Mucosa of descending colon (tissue), 3 donors: ENCODE measurements around the gene TAMALIN. TPM values are rescaled to one million over a fixed set of nuclear protein-coding genes. Genes with fewer than 3 reads are reported as not detected.

ENCODE experiments used
- ATAC-seq: fragments of 200-7000 bp; cut with Tn5 transposase; one replicate; pipeline ENCODE4 v1.9.1; 2020; ENCODE audit warnings: mild to moderate bottlenecking, moderate library complexity
- DNase-seq, 3 donors: peaks; one replicate each; pipeline ENCODE4 v3.0.0-alpha.2; 2020
- H3K36me3 ChIP-seq: fragments of 200-600 bp; one replicate; pipeline ENCODE4 v1.8.0; 2021; ENCODE audit warnings: low read depth, mild to moderate bottlenecking
- H3K4me1 ChIP-seq: fragments of 200-600 bp; one replicate; pipeline ENCODE4 v1.8.0; 2021; ENCODE audit warnings: low read depth, mild to moderate bottlenecking
- H3K4me3 ChIP-seq: fragments of 200-600 bp; one replicate; pipeline ENCODE4 v1.8.0; 2021; ENCODE audit warnings: mild to moderate bottlenecking
- H3K9me3 ChIP-seq: fragments of 200-600 bp; one replicate; pipeline ENCODE4 v1.8.0; 2021; ENCODE audit warnings: mild to moderate bottlenecking
- intact Hi-C, 2 donors: fragments of 100-400 bp; cut with DNase I in 1 of 2; cut with micrococcal nuclease in 1 of 2; formaldehyde crosslinking; loops; one replicate each; pipeline versions ENCODE4 v1.11.0 to v1.11.1; 2022; cut with DNase I, micrococcal nuclease
- total RNA-seq, 3 donors: library from RNA; stranded (reverse); fragmentation: NEBNext Ultra II Directional in 2 of 3; extraction: Animal tissue kit (Norgen Biotek cat#: 25700) in 2 of 3; gene quantifications; one replicate each; pipeline versions ENCODE4 v1.2.1 to v1.2.4, GENCODE V29; 2021 to 2023
- TF ChIP-seq, protein P1 (sequence below): fragments of 200-600 bp; IDR thresholded peaks from one replicate; pipeline ENCODE4 v1.8.0; 2022; ENCODE audit warnings: antibody characterized with exemption, mild to moderate bottlenecking
- donor health status: DM: no; HTN: no; CAD: no; lungs with moderate emphysema.
- donor health status: DM: no; HTN: no; CAD: no.
- donor health status: DM: no; HTN: yes; CAD: no.

The TAMALIN gene
- total RNA-seq, 3 donors from 2014 or later: 9.4 to 19.6 (median 13.8) TPM

DNA sequence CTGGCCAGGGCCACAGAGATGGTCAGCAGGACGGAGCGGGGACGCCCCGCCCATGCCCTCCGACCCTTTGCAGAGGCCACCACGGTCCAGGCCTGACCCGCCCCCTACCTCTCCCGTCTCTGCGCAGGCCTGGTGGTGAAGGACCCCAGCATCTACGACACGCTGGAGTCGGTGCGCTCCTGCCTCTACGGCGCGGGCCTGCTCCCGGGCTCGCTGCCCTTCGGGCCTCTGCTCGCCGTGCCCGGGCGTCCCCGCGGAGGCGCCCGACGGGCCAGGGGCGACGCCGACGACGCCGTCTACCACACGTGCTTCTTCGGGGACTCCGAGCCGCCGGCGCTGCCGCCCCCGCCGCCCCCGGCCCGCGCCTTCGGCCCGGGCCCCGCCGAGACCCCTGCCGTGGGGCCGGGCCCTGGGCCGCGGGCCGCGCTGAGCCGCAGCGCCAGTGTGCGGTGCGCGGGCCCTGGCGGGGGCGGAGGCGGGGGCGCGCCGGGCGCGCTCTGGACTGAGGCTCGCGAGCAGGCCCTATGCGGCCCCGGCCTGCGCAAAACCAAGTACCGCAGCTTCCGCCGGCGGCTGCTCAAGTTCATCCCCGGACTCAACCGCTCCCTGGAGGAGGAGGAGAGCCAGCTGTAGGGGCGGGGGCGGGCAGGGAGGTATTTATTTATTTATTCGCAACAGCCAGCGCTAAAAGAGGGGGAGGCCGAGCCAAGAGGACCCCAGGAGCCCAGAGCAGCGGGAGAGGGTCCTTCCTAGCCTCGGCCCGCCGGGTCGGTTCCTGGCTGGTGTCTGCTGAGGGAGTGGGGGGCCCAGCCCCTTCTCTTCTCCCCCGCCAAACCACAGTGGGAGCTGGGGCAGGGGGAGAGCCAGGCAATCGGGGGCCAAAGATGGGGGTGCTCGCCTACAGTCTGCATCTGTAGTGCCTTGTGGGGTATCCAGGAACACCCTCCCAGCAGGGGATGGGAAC lies 8.1 kb downstream of the TAMALIN start:
- TF ChIP-seq, protein P1, sequence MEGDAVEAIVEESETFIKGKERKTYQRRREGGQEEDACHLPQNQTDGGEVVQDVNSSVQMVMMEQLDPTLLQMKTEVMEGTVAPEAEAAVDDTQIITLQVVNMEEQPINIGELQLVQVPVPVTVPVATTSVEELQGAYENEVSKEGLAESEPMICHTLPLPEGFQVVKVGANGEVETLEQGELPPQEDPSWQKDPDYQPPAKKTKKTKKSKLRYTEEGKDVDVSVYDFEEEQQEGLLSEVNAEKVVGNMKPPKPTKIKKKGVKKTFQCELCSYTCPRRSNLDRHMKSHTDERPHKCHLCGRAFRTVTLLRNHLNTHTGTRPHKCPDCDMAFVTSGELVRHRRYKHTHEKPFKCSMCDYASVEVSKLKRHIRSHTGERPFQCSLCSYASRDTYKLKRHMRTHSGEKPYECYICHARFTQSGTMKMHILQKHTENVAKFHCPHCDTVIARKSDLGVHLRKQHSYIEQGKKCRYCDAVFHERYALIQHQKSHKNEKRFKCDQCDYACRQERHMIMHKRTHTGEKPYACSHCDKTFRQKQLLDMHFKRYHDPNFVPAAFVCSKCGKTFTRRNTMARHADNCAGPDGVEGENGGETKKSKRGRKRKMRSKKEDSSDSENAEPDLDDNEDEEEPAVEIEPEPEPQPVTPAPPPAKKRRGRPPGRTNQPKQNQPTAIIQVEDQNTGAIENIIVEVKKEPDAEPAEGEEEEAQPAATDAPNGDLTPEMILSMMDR: no peak
- H3K4me3 ChIP-seq: no peak overlapping the region
- no peaks in the 10 kb centered on the region for H3K9me3 ChIP-seq
- peak in 1 of 3 donors; percentile 31 for DNase-seq
- intact Hi-C loops: no loop called here
- peak; percentile 15 for ATAC-seq
- no peaks in the 10 kb centered on the region for H3K4me1 ChIP-seq
- no peaks in the 10 kb centered on the region for H3K36me3 ChIP-seq

DNA sequence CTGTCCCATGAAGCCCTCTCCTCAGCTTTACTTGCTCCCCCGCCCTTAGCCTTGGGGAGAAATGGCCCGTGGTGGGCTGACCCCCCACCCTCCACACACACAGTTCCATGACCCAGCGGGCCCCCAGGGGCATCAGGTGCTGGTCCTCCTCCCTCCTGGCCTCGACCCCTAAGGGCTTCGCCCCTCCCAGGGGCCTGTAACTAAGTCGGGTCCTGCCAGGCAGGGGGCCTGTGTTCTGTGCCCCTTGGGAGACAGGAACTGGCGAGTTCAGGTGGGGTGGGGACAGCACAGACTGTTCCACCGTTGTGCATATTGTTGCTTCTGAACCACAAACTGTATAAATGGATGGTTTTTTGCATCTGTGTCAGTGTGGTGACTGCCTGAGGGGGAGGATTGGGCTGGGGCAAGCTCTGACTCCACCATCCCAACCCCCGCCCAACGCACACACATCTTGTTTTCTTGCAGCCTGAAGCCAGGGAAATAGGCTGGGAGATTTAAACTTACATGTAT lies 8.8 kb downstream of the TAMALIN start:
- no peaks in the 10 kb centered on the region for H3K36me3 ChIP-seq
- TF ChIP-seq, protein P1: no peak
- no peak overlapping the region for H3K4me3 ChIP-seq
- H3K4me1 ChIP-seq: no peaks in the 10 kb centered on the region
- ATAC-seq (no peak), DNase-seq (no peak)
- intact Hi-C loops: no loop called here
- no peaks in the 10 kb centered on the region for H3K9me3 ChIP-seq

DNA sequence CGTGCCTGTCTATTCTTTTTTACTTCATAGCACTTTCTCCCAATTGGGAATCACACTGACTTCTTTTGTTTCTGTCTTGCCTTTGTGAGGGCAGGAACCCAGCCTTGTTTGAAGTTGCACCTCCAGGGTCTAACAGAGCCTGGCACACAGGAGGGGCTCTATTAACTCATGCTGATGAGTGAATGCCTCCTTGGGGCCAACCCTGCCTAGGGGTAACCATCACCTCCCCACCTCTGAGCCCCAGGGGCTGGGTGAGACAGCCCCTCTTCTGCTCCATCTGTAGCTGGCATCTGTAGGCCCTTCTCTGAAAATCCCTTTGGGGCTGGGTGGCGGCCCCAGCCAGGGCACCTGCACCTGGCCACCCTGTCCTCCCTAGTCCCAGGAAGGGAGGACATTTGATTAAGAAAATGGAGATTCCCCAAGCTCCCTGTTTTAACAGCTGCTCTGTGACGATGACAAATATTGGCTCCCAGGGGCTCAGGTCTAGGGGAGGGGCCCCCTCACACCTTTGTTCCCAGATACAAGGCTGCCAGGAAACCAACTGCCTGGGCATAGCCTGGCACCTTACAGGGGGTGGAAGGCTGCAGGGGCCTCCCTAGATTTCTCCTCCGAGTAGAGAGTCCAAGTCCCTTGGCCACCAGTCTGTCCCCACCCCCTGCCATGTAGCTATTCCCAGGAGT lies 11.8 kb downstream of the TAMALIN start:
- no peaks in the 10 kb centered on the region for H3K36me3 ChIP-seq
- H3K4me3 ChIP-seq: no peak overlapping the region
- H3K4me1 ChIP-seq: no peaks in the 10 kb centered on the region
- ATAC-seq (no peak), DNase-seq (no peak)
- TF ChIP-seq, protein P1: no peak
- H3K9me3 ChIP-seq: no peaks in the 10 kb centered on the region
- intact Hi-C loops: no loop called here

DNA sequence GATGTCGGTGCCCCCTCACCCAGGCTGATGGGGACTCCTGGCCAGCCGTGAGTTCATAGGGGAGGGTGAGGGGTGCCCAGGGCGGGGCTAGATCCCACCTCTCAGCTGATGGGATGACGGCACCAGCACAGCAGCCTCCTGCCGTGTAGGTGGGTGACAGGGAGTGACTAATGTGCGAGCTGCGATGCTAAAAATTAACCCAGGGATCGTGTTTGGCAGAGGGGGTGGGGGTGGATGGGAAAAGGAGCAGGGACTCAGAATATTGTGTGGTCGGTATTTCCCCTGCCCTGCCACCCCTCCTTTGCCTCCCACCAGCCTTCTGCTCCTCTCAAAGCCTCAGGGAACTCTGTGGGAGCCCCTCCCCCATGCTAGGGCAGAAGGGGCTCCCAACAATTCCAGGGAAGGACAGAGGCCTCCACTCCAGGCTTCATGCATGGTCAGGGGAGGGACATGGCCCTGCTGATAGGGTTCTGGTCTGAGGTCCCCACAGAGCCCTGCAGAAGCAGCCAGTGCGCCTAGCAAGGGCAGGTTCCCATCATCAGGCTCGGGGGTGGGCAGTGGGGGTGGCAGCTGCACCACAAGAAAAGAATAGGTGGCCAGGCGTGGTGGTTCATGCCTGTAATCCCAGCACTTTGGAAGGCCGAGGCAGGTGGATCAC lies 12.5 kb downstream of the TAMALIN start:
- DNase-seq (no peak), ATAC-seq (no peak)
- Histone ChIP-seq H3K36me3 (no peaks in the 10 kb centered on the region), H3K4me1 (peaks cover 5% of the 10 kb centered on the region), H3K9me3 (no peaks in the 10 kb centered on the region), H3K4me3 (no peak overlapping the region)
- intact Hi-C loops: no loop called here
- TF ChIP-seq, protein P1: no peak

DNA sequence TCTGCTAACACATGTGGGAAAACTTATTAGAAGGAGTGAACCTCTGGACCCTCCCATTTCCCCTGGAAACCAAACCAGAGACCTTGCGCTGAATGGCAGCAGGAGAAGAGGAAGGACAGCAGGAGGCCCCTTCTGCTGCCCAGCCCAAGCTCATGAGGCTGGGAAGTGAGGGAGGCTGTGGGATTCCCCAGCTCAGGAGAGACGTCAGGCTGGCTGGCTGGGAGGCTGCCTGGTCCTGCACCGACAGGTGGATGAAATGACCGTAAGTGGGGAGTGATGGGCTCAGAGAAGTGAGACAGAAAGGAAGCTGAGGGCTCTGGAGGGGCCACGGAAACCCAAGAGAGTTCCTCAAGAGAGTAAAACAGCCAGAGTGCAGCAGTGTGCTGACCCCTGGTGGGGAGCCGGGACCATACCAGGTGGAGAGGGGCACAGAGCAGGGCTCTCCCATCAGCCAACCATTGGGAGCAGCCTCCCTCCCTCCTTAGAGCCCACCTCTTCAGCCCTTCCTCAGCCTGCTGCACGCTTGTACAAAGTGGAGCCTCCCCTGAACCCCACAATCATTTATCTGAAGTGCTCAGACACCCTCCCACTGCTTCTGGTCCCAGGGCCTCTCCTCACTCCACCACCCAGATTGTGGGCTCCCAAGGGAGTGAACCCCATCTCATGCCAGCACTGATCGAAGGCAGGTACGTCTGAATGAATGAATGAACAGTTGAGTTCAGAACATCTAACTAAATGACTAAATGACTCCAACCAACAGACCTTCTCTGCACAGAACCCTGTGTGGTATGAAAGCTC lies 14.0 kb downstream of the TAMALIN start:
- Histone ChIP-seq H3K9me3 (no peaks in the 10 kb centered on the region), H3K4me3 (no peak overlapping the region), H3K4me1 (peaks cover 13% of the 10 kb centered on the region), H3K36me3 (no peaks in the 10 kb centered on the region)
- intact Hi-C loops: no loop called here
- TF ChIP-seq, protein P1: peak; percentile 15
- ATAC-seq (no peak), DNase-seq (peak in 1 of 3 donors; percentile 61)
